SKM-1 (cell line): ENCODE results near the gene PLAC9.
"Not testable (repeated sequence)": the region's sequence is repeated elsewhere in the genome, so short reads cannot be mapped to it uniquely, and the experiment has no call there.

Source experiments
- DNase-seq: peaks from one replicate; lab custom pipeline; 2025; ENCODE audit not compliant: unreplicated experiment; lab: John Stamatoyannopoulos, UW

PLAC9 gene

DNA sequence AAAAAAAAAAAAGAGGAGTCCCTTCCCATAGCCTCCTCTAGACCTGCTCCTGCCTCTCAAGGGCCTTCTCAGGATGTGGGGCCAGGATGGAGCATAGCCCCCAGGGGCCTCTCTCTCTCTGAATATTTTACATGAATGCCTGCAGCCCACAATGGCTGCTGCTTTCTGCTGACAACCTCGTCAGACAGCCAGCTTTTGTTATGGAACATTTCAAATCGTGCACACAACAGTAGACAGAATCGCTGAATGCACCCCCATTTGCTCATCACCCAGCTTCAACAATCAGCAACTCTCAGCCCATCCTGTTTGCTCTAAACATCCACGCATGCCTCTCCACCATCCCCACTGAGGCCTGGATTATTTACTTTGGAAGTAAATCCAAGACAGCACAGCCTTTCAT, 5.4 kb downstream of the PLAC9 start:
- DNase-seq: no peak

DNA sequence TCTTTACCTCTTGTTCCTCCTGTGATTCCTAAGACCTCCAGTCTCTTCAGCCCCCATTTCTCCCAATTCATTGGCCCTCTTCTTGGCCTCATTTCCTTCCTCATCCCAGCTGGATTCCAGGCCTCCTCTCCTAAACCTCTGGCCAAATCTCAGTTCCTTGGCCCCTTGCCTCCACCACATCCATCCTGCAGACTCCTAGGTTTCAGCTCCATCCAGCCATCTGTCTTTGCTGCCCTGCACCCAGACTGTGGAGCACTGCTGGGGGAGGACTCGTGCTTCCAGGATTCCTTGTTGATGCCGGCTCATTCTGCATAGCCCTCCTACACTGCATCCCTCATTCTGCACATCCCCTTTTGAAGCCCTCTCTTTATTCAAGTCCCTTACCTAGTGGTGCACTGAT, 6.7 kb downstream of the PLAC9 start:
- no peak for DNase-seq

- no peak for DNase-seq
These were observed 7.7 kb downstream of the PLAC9 start for GRCh38 chr10:80140251-80140650.

DNA sequence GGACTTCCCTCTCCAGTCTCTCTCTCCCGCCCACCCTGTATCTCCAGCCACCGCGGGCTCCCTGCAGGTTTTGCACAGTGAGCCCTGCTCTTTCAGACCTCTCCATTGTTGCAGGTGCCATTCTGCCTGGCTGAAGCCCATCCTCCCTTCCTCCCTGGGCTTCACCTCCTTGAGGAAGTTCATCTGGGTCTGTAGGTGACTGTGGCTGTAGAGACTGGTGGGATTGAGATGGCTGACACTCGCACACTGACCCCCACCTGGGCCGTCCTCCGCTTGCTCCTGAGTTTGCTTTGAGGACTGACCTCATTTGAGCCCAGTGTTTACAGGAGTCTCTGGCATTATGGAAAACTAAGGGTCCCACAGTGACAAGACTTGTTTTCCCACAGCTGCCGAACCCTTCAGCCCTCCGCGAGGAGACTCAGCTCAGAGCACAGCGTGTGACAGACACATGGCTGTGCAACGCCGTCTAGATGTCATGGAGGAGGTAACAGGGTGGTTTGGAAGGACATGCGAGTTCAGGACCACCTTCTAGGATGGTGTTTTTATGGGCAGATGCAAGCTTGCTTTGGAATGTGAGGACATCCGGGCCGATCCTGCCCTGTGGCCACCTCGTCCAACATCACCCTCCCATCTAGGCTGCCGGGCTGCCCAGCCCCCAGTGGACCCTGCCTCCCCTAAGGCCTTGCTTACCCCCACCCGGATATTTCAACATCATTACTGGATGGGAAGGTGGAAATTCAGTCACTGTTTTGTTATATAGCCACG, 9.3 kb downstream of the PLAC9 start:
- no peak for DNase-seq

DNA sequence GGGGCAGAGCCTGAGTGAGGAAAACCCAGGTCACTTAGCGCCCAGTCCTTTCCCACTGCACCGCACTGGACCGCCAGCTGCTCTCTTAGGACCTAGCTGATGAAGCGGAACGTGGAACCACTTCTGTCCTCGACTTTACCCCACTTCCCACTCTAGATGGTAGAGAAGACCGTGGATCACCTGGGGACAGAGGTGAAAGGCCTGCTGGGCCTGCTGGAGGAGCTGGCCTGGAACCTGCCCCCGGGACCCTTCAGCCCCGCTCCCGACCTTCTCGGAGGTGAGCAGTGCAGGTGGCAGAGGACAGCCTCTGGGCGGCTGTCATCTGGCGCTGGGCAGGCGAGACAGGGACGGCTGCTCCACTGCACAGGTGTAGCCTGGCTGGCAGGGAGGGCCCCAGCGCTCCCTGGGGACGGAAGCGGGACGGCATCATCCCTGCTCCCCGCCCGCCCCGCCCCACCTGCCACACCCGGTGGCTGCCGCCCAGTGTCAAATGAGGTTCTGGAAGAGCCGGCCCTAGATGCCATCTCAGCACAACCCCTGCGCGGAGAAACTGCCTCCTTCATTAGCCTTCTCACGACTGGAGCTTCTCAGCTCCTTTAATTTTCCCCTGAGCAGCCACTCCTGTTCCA, 11.7 kb downstream of the PLAC9 start:
- DNase-seq: no peak

GRCh38 chr10:80144696-80145131, 12.2 kb downstream of the PLAC9 start:
- DNase-seq: no peak

- DNase-seq: not testable (repeated sequence)
These were observed 13.1 kb downstream of the PLAC9 start for GRCh38 chr10:80145406-80146308.

DNA sequence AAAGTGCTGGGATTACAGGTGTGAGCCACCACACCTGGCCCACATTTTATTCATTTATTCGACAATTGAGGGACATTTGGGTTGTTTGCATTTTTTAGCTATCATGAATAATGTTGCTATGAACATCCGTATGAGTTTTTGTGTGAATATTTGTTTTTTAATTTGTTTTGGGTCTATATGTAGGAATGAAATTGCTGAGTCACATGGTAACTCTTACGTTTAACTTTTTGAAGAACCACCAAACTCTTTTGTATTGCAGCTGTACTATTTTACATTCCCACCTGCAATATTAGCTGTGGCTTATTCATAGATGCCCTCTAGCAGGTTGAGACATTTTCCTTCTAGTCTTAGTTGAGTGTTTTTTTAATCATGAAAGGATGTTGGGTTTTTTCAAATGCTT, 14.4 kb downstream of the PLAC9 start:
- DNase-seq: no peak

- DNase-seq: no peak
These were observed 15.8 kb downstream of the PLAC9 start for GRCh38 chr10:80148166-80148805.

DNA sequence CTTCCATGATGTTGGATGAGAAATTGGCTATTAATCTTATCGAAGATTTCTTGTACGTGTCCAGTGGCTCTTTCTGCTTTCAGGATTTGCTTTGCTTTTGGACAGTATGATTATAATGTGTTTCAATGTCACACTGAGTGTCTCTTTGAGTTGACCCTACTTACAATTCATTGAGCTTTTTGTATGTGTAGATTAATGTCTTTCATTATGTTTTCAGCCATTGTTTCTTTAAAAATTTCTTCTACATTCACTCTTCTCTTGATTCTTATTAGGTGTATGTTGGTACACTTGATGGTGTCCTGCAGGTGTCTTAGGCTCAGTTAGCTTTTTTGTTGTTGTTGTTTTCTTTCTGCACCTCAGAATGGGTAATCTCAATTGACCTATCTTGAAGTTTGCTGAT, 16.6 kb downstream of the PLAC9 start:
- DNase-seq: no peak

DNA sequence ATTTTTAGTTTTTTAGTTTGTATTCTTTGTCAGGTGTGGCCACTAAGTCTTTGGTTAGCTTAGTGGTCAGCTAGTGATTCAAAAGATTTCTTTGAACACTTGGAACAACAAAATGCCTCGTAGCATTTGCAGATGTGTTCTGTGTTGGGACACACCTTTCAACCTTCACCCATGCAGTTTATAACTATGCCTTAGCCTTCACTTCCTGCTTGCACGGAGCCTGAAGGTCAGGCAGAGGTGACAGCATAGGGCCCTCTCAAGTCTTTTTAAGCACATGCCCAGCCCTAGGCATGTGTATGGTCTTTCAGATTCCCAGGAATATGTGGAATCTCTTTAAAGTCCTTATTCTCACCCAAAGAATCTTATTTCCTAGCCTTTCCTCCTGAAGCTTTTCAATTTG, 17.6 kb downstream of the PLAC9 start:
- DNase-seq: no peak

DNA sequence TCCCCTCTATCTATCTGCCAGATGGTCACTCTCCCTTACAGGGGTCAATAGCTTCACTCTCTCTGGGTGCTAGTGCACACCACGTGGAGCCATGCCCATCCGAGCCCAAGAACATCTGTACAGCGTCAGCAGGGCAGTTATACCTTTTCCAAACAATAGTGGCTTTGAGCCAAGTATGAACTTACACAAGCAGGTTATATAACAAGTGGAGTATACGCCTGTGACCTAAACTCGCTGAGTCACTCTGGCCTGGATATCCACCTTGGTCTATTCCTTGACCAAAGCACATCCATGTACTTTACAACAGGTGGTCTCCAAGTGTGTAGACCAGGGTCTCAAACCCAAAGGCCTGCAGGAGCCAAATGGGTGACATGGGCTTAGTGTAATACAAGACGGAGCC, 20.3 kb downstream of the PLAC9 start:
- DNase-seq: no peak

DNA sequence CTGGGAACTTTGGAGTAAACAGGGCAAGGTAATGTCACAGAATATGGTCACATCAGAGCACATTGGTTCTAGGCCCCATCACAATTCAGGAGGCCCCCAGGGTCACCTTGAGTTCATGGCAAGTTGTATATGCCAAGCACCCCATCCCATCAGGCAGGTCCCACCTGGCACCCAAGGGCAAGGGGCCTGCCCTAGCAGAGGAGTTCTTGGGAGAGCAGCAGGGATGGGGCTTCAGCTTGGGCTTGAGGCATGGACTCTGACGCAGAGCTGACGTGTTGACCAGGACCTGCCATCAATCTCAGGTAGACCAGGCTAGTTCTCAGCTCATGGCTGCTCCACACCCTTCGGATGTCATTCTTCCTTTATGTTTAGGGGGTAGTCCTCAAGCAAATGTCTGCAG, 20.9 kb downstream of the PLAC9 start:
- no peak for DNase-seq

DNA sequence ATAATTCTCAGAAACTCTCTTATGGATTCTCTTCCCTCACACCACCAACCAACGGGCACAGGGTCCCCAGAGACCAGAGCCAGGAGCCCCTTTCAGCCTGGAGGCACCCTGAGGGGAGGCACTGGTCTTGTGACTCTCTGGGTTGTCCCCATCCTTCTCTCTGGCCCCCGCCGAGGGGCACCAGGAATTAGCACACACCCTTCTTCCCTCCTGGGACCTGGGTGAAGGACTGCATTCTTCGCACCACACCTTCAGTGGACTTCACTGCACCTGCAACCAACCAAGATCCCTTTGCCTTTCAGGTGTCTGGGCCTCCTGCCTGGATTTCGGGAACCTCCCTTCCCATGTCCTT, 22.1 kb downstream of the PLAC9 start:
- no peak for DNase-seq

DNA sequence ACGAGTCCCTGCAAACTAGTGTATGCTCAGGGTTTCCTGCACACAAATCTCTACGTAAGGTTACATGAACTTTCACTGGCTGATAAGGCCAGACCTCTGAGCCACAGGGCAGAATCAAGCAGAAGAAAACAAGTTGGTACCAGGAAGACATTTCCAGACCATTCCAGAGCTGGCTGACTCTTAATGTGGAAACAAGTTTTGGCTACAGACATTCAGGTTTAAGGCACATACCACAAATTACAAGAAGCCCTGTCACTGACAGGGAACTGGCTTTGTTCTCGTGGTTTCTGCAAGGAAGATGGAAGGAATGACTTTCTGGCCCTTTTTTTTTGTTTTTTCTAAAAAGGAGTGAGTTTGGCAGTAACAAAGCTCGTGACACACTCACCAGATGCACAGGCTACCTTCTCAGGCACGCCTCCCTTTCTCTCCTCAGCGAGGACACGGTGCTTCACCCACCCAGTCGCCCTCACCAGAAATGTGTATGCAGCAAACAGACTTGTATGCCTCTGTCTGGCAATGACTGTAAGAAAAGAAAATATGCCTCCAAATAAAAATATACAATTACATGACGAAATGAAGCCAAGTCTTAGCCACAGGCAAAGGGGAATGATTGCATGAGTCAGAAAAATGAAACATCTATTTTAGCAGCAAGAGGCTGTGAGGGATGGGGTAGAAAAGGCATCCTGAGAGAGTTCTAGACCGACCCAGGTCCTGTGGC, 22.6 kb downstream of the PLAC9 start:
- DNase-seq: no peak

- no peak for DNase-seq
These were observed 23.2 kb downstream of the PLAC9 start for GRCh38 chr10:80155696-80156215.

DNA sequence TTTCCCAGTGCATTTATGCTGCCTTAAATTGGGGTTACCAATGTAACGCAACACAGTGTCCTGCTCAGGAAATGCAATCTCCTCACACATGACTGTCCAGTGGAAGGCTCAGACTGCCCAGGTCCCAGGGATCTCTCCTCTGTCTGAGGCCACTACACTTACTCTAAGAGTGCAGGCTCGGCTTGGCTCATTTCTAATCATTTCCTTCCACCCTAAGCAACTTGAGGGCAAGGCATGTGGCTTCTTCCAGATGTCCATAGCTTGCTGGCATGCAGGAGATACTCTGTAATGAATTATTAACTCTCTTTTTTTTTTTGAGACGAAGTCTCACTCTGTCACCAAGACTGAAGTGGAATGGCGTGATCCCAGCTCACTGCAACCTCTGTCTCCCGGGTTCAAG, 23.7 kb downstream of the PLAC9 start:
- DNase-seq: no peak

DNA sequence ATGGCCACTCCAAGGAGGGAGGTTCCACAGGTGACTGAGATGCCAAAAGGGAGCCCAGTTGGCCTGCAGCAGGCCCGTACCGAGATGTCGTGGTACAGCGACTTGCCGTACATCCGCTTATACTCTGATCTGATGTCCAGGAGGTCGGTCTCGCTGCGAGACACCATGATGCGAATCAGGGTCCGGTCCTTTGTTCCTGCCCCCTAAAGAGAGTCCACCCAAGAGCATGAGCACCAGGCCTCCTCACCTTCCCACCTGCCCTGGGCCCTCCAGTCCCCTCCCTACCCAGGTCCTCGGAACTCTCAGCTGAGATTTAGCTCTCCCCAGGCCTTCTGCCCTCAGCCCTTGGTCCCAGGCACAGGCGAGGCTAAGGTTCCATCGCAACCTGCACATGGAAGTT, 25.0 kb downstream of the PLAC9 start:
- DNase-seq: no peak

- DNase-seq: no peak
These were observed 25.6 kb downstream of the PLAC9 start for GRCh38 chr10:80158126-80158525.

DNA sequence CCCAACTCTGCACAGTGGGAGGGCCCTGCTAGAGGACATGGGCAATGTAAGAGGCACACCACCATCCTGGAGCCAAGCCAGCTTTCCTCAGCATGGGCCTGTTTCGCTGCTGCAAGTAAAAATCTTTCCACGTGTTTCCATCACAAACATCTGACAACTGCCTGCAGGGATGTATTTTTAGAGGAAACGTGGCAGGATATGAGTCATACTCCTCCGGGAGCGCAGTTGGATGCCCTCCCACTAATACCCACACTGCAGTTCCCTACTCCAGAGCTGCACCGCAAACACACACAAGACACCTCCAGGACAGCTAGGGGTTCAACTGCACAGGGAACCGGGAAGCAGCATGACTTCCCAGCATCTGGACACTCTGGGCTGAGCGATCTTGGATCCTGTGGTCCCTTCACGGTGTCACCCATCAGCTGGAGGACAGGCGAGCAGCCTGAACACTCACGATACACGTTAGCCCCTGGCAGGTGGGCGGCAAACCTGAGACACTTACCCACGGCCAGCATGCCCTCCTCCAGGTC, 26.1 kb downstream of the PLAC9 start:
- no peak for DNase-seq
